ENCODE data around the gene C16orf87.
"Not testable (repeated sequence)": the region's sequence is repeated elsewhere in the genome, so short reads cannot be mapped to it uniquely, and the experiment has no call there.

Gene C16orf87

GRCh38 chr16:46830902-46831647 is at the start of gene C16orf87:
Gene C16orf87, minus strand, starts transcription at chr16:46831180. Its CDS starts 31 bp downstream, at chr16:46831149.
- TF ChIP-seq, protein P1, sequence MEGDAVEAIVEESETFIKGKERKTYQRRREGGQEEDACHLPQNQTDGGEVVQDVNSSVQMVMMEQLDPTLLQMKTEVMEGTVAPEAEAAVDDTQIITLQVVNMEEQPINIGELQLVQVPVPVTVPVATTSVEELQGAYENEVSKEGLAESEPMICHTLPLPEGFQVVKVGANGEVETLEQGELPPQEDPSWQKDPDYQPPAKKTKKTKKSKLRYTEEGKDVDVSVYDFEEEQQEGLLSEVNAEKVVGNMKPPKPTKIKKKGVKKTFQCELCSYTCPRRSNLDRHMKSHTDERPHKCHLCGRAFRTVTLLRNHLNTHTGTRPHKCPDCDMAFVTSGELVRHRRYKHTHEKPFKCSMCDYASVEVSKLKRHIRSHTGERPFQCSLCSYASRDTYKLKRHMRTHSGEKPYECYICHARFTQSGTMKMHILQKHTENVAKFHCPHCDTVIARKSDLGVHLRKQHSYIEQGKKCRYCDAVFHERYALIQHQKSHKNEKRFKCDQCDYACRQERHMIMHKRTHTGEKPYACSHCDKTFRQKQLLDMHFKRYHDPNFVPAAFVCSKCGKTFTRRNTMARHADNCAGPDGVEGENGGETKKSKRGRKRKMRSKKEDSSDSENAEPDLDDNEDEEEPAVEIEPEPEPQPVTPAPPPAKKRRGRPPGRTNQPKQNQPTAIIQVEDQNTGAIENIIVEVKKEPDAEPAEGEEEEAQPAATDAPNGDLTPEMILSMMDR (IDR thresholded peaks at IDR 0.05; ENCODE audit: low read depth, low read length), result no peak
- in situ Hi-C loops (cut with HindIII; ENCODE audit: low sequenced_read_pairs), result no loop called here
- DNase-seq (ENCODE audit: low read depth, low spot score), result peak; percentile 94
- H3K4me3 ChIP-seq (ENCODE audit: low read depth, low read length), result peak within 1 kb of the TSS; percentile 89

DNA sequence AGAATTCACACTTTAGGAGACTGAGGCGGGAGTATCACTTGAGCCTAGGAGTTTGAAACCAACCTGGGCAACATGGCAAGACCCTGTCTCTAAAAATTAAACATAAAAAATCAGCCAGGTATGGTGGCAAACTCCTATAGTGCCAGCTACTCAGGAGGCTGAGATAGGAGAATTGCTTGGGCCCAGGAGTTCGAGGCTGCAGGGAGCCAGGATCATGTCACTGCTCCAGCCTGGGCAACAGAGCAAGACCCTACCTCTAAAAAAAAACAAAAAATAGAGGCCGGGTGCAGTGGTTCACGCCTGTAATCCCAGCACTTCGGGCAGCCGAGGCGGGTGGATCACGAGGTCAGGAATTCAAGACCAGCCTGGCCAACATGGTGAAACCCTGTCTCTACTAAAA is 44.3 kb upstream of the C16orf87 start:
- in situ Hi-C loops (cut with HindIII; ENCODE audit: low sequenced_read_pairs), result no loop called here
- TF ChIP-seq, protein P1 (IDR thresholded peaks at IDR 0.05; ENCODE audit: low read depth, low read length), result no peak
- no peak overlapping the region for H3K4me3 ChIP-seq (ENCODE audit: low read depth, low read length)
- no peak for DNase-seq (ENCODE audit: low read depth, low spot score)

- no peak overlapping the region for H3K4me3 ChIP-seq (ENCODE audit: low read depth, low read length)
- TF ChIP-seq, protein P1 (IDR thresholded peaks at IDR 0.05; ENCODE audit: low read depth, low read length), result no peak
- in situ Hi-C loops (cut with HindIII; ENCODE audit: low sequenced_read_pairs), result no loop called here
- DNase-seq (ENCODE audit: low read depth, low spot score), result no peak
These were observed 42.2 kb upstream of the C16orf87 start for GRCh38 chr16:46873201-46873600.

- in situ Hi-C loops (cut with HindIII; ENCODE audit: low sequenced_read_pairs), result no loop called here
- TF ChIP-seq, protein P1 (IDR thresholded peaks at IDR 0.05; ENCODE audit: low read depth, low read length), result no peak
- H3K4me3 ChIP-seq (ENCODE audit: low read depth, low read length), result no peak overlapping the region
- no peak for DNase-seq (ENCODE audit: low read depth, low spot score)
These were observed 40.6 kb upstream of the C16orf87 start for GRCh38 chr16:46871597-46871996.

DNA sequence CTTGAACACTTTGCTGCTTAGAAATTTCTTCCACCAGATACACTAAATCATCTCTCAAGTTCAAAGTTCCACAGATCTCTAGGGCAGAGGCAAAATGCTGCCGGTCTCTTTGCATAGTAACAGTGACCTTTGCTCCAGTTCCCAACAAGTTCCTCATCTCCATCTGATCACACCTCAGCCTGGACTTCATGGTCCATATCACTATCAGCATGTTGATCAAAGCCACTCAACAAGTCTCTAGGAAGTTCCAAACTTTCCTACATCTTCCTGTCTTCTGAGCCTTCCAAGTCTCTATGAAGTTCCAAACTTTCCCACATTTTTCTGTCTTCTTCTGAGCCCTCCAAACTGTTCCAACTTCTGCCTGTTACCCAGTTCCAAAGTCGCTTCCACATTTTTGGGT is 37.9 kb upstream of the C16orf87 start:
- DNase-seq (ENCODE audit: low read depth, low spot score); in situ Hi-C loops (cut with HindIII; ENCODE audit: low sequenced_read_pairs); H3K4me3 ChIP-seq (ENCODE audit: low read depth, low read length): not testable (repeated sequence)

- DNase-seq (ENCODE audit: low read depth, low spot score); in situ Hi-C loops (cut with HindIII; ENCODE audit: low sequenced_read_pairs); H3K4me3 ChIP-seq (ENCODE audit: low read depth, low read length): not testable (repeated sequence)
These were observed 36.5 kb upstream of the C16orf87 start for GRCh38 chr16:46867486-46867885.

- no peak for DNase-seq (ENCODE audit: low read depth, low spot score)
- no peak overlapping the region for H3K4me3 ChIP-seq (ENCODE audit: low read depth, low read length)
- TF ChIP-seq, protein P1 (IDR thresholded peaks at IDR 0.05; ENCODE audit: low read depth, low read length), result no peak
- in situ Hi-C loops (cut with HindIII; ENCODE audit: low sequenced_read_pairs), result no loop called here
These were observed 35.3 kb upstream of the C16orf87 start for GRCh38 chr16:46866286-46866685.
